Measurements from ENCODE around the gene SH3GL1. TPM values are rescaled to one million over a fixed set of nuclear protein-coding genes. Genes with fewer than 3 reads are reported as not detected.
A peak's percentile ranks its signal among the peaks of the same experiment; 100 is the strongest.

The SH3GL1 gene
- total and polyA plus RNA-seq, 9 of the 15 experiments (the other 6 are each of a cell fraction or from before 2014, with no cell fraction given) = 1.7 to 75.3 (median 25.7) TPM

GRCh38 chr19:4357921-4358326 lies 42.4 kb downstream of the SH3GL1 start:
- ChIA-PET POLR2A (interaction anchor here (1.1 to 2.7 kb wide), 4 partner anchors 9 to 91 kb away, joined by 3 to 18 read pairs (median 5); partner anchors contain the start of gene MPND), CTCF (ENCODE audit: low intra/inter-chr PET ratio) (no interaction called here)
- in situ Hi-C loops (cut with MboI) = no loop called here
- FAIRE-seq (no peak), DNase-seq (ENCODE audit: extremely low read depth in 1 of 4, low spot score in 3 of 4) (no peak), ATAC-seq (no peak)
- peaks cover 59% of the 10 kb centered on the region; the same call in 2 of the 3 replicates for H3K36me3 ChIP-seq (ENCODE audit: control insufficient read depth, insufficient read depth, low read length)
- TF ChIP-seq RBM22 (IDR thresholded peaks at IDR 0.05; ENCODE audit: low read depth, low read length, poor library complexity, severe bottlenecking) (peak; percentile 67), POLR2A (conservative IDR thresholded peaks at IDR 0.05) (peak; percentile 35), POLR2AphosphoS2 (IDR thresholded peaks at IDR 0.05; ENCODE audit: low read length) (peak; percentile 76), ZNF76 (CRISPR knock-in tag; IDR thresholded peaks at IDR 0.05; ENCODE audit: borderline replicate concordance) (no peak), SUPT5H (IDR thresholded peaks at IDR 0.05) (peak; percentile 42; the same call in 1 of the 2 replicates), HBP1 (CRISPR knock-in tag; IDR thresholded peaks at IDR 0.05) (no peak), MYNN (IDR thresholded peaks at IDR 0.05) (peak; percentile 73; the same call in 1 of the 2 replicates), MYNN (CRISPR knock-in tag; IDR thresholded peaks at IDR 0.05) (no peak), POLR2G (IDR thresholded peaks at IDR 0.05; ENCODE audit: low read depth, low read length) (peak; percentile 64)
- TF ChIP-seq, protein P1, sequence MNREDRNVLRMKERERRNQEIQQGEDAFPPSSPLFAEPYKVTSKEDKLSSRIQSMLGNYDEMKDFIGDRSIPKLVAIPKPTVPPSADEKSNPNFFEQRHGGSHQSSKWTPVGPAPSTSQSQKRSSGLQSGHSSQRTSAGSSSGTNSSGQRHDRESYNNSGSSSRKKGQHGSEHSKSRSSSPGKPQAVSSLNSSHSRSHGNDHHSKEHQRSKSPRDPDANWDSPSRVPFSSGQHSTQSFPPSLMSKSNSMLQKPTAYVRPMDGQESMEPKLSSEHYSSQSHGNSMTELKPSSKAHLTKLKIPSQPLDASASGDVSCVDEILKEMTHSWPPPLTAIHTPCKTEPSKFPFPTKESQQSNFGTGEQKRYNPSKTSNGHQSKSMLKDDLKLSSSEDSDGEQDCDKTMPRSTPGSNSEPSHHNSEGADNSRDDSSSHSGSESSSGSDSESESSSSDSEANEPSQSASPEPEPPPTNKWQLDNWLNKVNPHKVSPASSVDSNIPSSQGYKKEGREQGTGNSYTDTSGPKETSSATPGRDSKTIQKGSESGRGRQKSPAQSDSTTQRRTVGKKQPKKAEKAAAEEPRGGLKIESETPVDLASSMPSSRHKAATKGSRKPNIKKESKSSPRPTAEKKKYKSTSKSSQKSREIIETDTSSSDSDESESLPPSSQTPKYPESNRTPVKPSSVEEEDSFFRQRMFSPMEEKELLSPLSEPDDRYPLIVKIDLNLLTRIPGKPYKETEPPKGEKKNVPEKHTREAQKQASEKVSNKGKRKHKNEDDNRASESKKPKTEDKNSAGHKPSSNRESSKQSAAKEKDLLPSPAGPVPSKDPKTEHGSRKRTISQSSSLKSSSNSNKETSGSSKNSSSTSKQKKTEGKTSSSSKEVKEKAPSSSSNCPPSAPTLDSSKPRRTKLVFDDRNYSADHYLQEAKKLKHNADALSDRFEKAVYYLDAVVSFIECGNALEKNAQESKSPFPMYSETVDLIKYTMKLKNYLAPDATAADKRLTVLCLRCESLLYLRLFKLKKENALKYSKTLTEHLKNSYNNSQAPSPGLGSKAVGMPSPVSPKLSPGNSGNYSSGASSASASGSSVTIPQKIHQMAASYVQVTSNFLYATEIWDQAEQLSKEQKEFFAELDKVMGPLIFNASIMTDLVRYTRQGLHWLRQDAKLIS (CRISPR knock-in tag; IDR thresholded peaks at IDR 0.05) = peak; percentile 55; the same call in 1 of the 2 replicates
- no peaks in the 10 kb centered on the region for H3K27me3 ChIP-seq (ENCODE audit: control insufficient read depth in 2 of 2, insufficient read depth in 2 of 2, low read length in 2 of 2)
- H3K4me1 ChIP-seq (replicated peaks in 1 of 2; ENCODE audit: control insufficient read depth in 2 of 2, insufficient read depth in 2 of 2, low read length in 2 of 2) = peaks cover 0 to 70% of the 10 kb centered on the region in 2 experiments; a peak in 2 of 5 replicates
- peaks cover 5% of the 10 kb centered on the region; the same call in 1 of the 2 replicates for H4K20me1 ChIP-seq (replicated peaks; ENCODE audit: control insufficient read depth, insufficient read depth, low read length)
- H3K27ac ChIP-seq (ENCODE audit: extremely low read depth, low read depth, low read length) = no peak overlapping the region
- H3K9me1 ChIP-seq (ENCODE audit: control insufficient read depth, insufficient read depth, low read length) = no peaks in the 10 kb centered on the region
- no peak overlapping the region for H2AFZ ChIP-seq (ENCODE audit: low read depth, low read length)
- no TSS peak for BruUV-seq (replicated peaks)
- H3K4me3 ChIP-seq = no peak overlapping the region
- H3K9me3 ChIP-seq (replicated peaks; ENCODE audit: control insufficient read depth, insufficient read depth, low read depth, low read length) = no peaks in the 10 kb centered on the region
- 94% methylated on average over 15 of the region's 16 CpGs for WGBS (ENCODE audit: insufficient coverage, low coverage, missing lambda C conversion rate)
- H3K4me2 ChIP-seq (ENCODE audit: insufficient read depth, low read length) = no peak overlapping the region
- H3K79me2 ChIP-seq (ENCODE audit: control insufficient read depth, insufficient read depth, low read length) = no peaks in the 10 kb centered on the region
- H3K9ac ChIP-seq (ENCODE audit: insufficient read depth in 1 of 2, low read depth in 2 of 2, low read length in 2 of 2) = peak overlapping the region in 1 of 2 experiments; percentile 52; a peak in 1 of 4 replicates
- intact Hi-C loops (cut with micrococcal nuclease) = no loop called here

Data from K562 (cell line).